K562 (cell line): ENCODE results near the gene CLCN1. TPM values are rescaled to one million over a fixed set of nuclear protein-coding genes. Genes with fewer than 3 reads are reported as not detected.

ENCODE experiments used
- CGGBP1 ChIP-seq: fragments of 250-450 bp; sonication (Bioruptor Pico); IDR thresholded peaks from 2 replicates; pipeline ENCODE4 v1.9.0; 2021; ENCODE audit warnings: mild to moderate bottlenecking
- CSDE1 ChIP-seq, 2 experiments: fragments of 450-650 bp; IDR thresholded peaks; 2 replicates each; pipeline ENCODE4 v1.6.1; 2016; ENCODE audit warnings: mild to moderate bottlenecking in 1 of 2
- EP400 ChIP-seq: fragments of 450-650 bp; IDR thresholded peaks from 2 replicates; pipeline ENCODE4 v1.6.1; 2017; ENCODE audit warnings: antibody characterized with exemption, mild to moderate bottlenecking, moderate library complexity
- ETV6 ChIP-seq, 3 experiments: fragments of 150-350 bp in 1 of 3; sonication (generic) in 1 of 3; formaldehyde crosslinking in 1 of 3; IDR thresholded peaks; 2 replicates each; pipeline versions ENCODE4 v1.6.1 to v1.8.0; 2014 to 2022; ENCODE audit warnings: borderline replicate concordance in 2 of 3, low read depth in 2 of 3, antibody characterized with exemption in 1 of 3, low read length in 1 of 3, mild to moderate bottlenecking in 1 of 3, missing genetic modification reagents in 1 of 3
- HES1 ChIP-seq: fragments of 450-650 bp; IDR thresholded peaks from 2 replicates; pipeline ENCODE4 v1.6.1; 2016; ENCODE audit warnings: low read depth, mild to moderate bottlenecking, moderate library complexity
- KDM5B ChIP-seq: fragments of 200-600 bp; sonication (generic); IDR thresholded peaks from 2 replicates; pipeline ENCODE4 v1.6.1; 2012; ENCODE audit warnings: low read depth, mild to moderate bottlenecking, moderate library complexity, low read length, control low read depth, inconsistent platforms; ENCODE audit not compliant: insufficient replicate concordance
- NBN ChIP-seq: fragments of 450-650 bp; IDR thresholded peaks from 2 replicates; pipeline ENCODE4 v1.6.1; 2016; ENCODE audit warnings: low read depth, mild to moderate bottlenecking
- PKNOX1 ChIP-seq: fragments of 450-650 bp; IDR thresholded peaks from 2 replicates; pipeline ENCODE4 v1.6.1; 2016
- POLR3A ChIP-seq: IDR thresholded peaks from 2 replicates; pipeline ENCODE4 v1.6.1; 2011; ENCODE audit warnings: borderline replicate concordance, mild to moderate bottlenecking, moderate library complexity; ENCODE audit not compliant: insufficient read length, insufficient read depth; ENCODE audit errors: extremely low read depth
- REST ChIP-seq, 2 experiments: fragments of 450-650 bp; formaldehyde crosslinking in 1 of 2; IDR thresholded peaks; 2 replicates each; pipeline versions ENCODE4 v1.4.0 to v1.6.1; 2014 to 2020; ENCODE audit warnings: mild to moderate bottlenecking in 2 of 2, borderline replicate concordance in 1 of 2, low read depth in 1 of 2
- SMAD4 ChIP-seq: fragments of 250-450 bp; sonication (Bioruptor Pico); conservative IDR thresholded peaks from 2 replicates; pipeline ENCODE4 v1.8.0; 2021; ENCODE audit warnings: inconsistent platforms, mild to moderate bottlenecking, moderate library complexity
- ZBTB33 ChIP-seq: sonication (generic); formaldehyde crosslinking; IDR thresholded peaks from 2 replicates; pipeline ENCODE4 v1.8.1; 2023; ENCODE audit warnings: mild to moderate bottlenecking, missing genetic modification reagents
- polyA plus RNA-seq, 8 experiments: library from polyadenylated mRNA; depleted of rRNA in 4 of 8; stranded (reverse) in 5 of 8; unstranded in 3 of 8; fragments of >200 nt; fragmentation: Nextera tagmentation in 2 of 8; fragmentation: Illumina TruSeq in 1 of 8; extraction: Ambion mirVana in 2 of 8; extraction: Trizol in 1 of 8; gene quantifications; 2 replicates each; pipeline versions ENCODE4 v1.2.1 to v1.2.3, GENCODE V29; 2011 to 2014; ENCODE audit warnings: inconsistent platforms in 1 of 8, missing spikeins in 1 of 8
- total RNA-seq, 7 experiments: library from RNA; depleted of rRNA in 6 of 7; stranded (reverse); fragments of >200 nt in 6 of 7; fragmentation: Illumina TruSeq in 2 of 7; extraction: Trizol in 2 of 7; gene quantifications; 2 replicates each; pipeline versions ENCODE4 v1.2.1 to v1.2.3, GENCODE V29; 2011 to 2021; ENCODE audit warnings: low replicate concordance in 1 of 7

Gene CLCN1
- total and polyA plus RNA-seq, 9 of the 15 experiments (the other 6 are each of a cell fraction or from before 2014, with no cell fraction given) = 0.01 to 0.11 (median 0.04) TPM; not detected in 4

- TF ChIP-seq CGGBP1 (CRISPR knock-in tag) (0 out of 2 replicates have a peak, but pooled peaks have one; percentile 11), REST (IDR thresholded peaks at IDR 0.05; ENCODE audit: borderline replicate concordance) (peak; percentile 88), REST (CRISPR knock-in tag; IDR thresholded peaks at IDR 0.05; ENCODE audit: low read depth) (no peak), EP400 (peak; percentile 24; the same call in 1 of the 2 replicates), ZBTB33 (CRISPR knock-in tag) (peak; percentile 85), CSDE1 (IDR thresholded peaks at IDR 0.05) (no peak), POLR3A (no peak), PKNOX1 (peak; percentile 19; the same call in 1 of the 2 replicates), SMAD4 (0 out of 2 replicates have a peak, but pooled peaks have one; percentile 21), HES1 (no peak), ETV6 (IDR thresholded peaks at IDR 0.05; ENCODE audit: borderline replicate concordance in 1 of 2, low read depth in 2 of 2, low read length in 1 of 2) (no peak), ETV6 (CRISPR knock-in tag; IDR thresholded peaks at IDR 0.05; ENCODE audit: borderline replicate concordance) (no peak), KDM5B (no peak), NBN (no peak)
These were observed 10.4 kb upstream of the CLCN1 start (continued) for GRCh38 chr7:143305423-143306070.
